RWPE1 (cell line): ENCODE measurements around the gene LIN7C.
"Not testable (repeated sequence)": the region's sequence is repeated elsewhere in the genome, so short reads cannot be mapped to it uniquely, and the experiment has no call there.

Experiments used
- CTCF ChIA-PET: fragments of 350-600 bp; sonication (Branson Sonifier 250); formaldehyde crosslinking; extraction: SDS; loops from one replicate; lab custom pipeline; 2021; lab: Yijun Ruan, JAX
- POLR2A ChIA-PET: fragments of 400-600 bp; formaldehyde crosslinking; extraction: SDS; loops from one replicate; lab custom pipeline; 2020; ENCODE audit warnings: antibody characterized with exemption; ENCODE audit not compliant: low non-redundant PET; lab: Yijun Ruan, JAX
- DNase-seq: peaks from one replicate; pipeline ENCODE4 v3.0.0; 2012; ENCODE audit warnings: low spot score
- H3K27ac ChIP-seq: fragments of 450-650 bp; 2 replicates; pipeline ENCODE4 v1.5.1; 2017
- TF ChIP-seq, protein P1 (sequence below): fragments of 450-650 bp; conservative IDR thresholded peaks from 2 replicates; pipeline ENCODE4 v1.5.1; 2017; ENCODE audit warnings: low read depth, mild to moderate bottlenecking

The LIN7C gene

DNA sequence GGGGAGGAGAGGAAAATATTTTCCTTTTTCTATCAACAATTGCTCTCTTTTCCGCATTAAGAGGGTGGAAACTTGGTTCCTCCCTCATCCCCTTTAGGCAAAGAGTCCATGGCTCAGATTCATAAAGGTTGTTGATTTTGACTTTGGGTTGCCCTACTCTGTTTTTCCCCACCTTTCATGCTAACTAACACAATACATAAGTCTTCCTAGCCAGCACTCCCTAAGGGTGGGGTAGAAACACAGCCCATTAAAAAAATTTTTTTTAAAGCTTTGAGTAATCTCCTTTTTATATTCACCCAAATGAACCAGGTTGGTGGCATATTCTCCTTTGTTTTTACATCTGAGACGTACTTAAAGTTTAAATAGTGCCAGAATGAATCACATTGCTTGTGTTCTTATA, 20.0 kb upstream of the LIN7C start:
- POLR2A ChIA-PET = no interaction called here
- no peak for DNase-seq
- CTCF ChIA-PET = no interaction called here
- no peak overlapping the region for H3K27ac ChIP-seq
- TF ChIP-seq, protein P1, sequence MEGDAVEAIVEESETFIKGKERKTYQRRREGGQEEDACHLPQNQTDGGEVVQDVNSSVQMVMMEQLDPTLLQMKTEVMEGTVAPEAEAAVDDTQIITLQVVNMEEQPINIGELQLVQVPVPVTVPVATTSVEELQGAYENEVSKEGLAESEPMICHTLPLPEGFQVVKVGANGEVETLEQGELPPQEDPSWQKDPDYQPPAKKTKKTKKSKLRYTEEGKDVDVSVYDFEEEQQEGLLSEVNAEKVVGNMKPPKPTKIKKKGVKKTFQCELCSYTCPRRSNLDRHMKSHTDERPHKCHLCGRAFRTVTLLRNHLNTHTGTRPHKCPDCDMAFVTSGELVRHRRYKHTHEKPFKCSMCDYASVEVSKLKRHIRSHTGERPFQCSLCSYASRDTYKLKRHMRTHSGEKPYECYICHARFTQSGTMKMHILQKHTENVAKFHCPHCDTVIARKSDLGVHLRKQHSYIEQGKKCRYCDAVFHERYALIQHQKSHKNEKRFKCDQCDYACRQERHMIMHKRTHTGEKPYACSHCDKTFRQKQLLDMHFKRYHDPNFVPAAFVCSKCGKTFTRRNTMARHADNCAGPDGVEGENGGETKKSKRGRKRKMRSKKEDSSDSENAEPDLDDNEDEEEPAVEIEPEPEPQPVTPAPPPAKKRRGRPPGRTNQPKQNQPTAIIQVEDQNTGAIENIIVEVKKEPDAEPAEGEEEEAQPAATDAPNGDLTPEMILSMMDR = no peak

DNA sequence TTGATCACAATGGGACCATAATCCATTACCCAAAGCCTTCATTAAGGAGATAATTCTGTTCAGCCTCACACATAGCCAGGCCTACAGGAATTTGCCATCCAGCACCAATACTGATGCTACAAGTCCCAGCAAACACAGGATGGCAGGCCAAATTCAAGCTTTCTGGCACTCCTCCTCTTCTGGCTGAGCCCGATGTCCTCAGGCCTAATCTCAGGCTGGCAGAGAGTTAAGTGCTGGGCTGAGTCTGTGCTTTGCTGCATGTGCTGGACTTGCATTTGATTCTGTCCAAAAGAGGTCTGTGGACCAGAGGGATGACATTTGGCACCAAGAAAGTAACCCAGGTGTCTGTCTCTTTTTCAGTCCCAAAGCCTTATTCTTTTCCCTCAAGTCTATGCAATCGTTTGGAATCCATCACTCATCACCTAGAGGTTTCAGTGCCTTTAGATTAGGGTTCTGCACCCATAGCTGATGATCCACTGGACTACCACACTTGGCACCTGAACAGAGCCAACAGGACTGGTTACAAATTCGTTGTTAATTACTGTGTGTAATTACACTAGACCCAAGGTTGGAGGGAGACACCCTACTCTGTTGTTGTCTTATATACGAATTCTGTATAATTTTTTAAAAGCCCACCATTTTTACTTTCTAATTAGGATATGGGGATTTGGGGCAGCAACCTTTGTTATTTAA, 19.4 kb upstream of the LIN7C start:
- H3K27ac ChIP-seq = no peak overlapping the region
- TF ChIP-seq, protein P1 = no peak
- POLR2A ChIA-PET = no interaction called here
- no peak for DNase-seq
- CTCF ChIA-PET = interaction anchor here (0.6 kb wide), 1 partner anchor 1010 kb away, joined by 3 read pairs; no protein-coding TSS in a partner anchor

DNA sequence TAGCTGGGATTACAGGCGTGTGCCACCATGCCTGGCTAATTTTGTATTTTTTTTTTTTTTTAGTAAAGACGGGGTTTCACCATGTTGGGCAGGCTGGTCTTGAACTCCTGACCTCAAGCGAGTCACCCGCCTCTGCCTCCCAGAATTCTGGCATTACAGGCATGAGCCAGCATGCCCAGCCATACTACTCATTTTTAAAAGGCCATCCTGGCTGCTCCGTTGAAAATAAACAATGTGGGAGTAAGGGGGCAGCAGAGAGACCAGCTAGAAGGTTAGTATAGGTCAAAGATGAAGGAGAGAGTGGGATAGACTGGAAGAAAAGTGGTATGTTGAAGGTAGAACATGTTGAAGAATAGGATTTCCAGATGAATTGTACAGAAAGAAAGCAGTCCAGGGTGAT, 17.6 kb upstream of the LIN7C start:
- POLR2A ChIA-PET = no interaction called here
- CTCF ChIA-PET = interaction anchor here (0.7 kb wide), 1 partner anchor 636 kb away, joined by 4 read pairs; no protein-coding TSS in a partner anchor
- peak; percentile 13 for DNase-seq
- TF ChIP-seq, protein P1 = no peak
- H3K27ac ChIP-seq = no peak overlapping the region

DNA sequence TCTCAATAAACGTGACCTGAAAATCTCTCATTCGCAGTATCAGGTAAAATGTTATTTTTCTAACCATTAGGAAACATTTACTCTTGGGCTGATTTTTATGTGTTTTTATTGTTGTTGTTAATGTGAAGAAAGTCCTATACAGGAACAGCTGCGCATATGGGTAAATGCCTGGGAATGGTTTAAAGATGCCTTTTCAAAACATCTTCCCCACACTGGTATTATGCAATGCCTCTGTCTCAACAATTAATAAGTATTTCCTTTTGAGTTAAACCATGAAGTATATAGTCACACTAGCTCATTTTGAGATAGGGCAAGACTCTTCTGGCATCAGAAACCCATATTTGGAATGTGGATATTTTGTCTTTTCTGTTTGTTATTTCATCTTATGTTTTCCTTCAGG, 13.7 kb upstream of the LIN7C start:
- CTCF ChIA-PET = no interaction called here
- POLR2A ChIA-PET = no interaction called here
- H3K27ac ChIP-seq = no peak overlapping the region
- TF ChIP-seq, protein P1 = no peak
- DNase-seq = no peak

DNA sequence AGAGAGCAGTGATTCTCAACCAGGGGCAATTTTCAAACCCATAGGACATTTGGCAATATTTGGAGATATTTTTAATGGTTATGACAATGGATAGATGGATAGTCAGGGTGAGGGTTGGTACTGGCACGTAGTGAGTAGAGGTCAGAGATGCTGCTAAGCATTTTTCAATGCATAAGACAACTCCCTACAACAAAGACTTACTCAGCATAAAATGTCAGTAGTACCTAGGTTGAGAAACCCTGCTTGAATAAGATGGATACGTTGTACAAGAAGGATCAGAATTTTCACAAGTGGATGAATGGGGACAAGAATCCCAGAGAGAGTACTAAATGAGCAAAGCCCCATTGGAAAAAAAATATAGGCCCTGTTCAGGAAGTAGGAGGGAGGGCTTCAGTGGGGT, 11.9 kb upstream of the LIN7C start:
- TF ChIP-seq, protein P1 = no peak
- ChIA-PET CTCF (no interaction called here), POLR2A (no interaction called here)
- H3K27ac ChIP-seq = no peak overlapping the region
- no peak for DNase-seq

DNA sequence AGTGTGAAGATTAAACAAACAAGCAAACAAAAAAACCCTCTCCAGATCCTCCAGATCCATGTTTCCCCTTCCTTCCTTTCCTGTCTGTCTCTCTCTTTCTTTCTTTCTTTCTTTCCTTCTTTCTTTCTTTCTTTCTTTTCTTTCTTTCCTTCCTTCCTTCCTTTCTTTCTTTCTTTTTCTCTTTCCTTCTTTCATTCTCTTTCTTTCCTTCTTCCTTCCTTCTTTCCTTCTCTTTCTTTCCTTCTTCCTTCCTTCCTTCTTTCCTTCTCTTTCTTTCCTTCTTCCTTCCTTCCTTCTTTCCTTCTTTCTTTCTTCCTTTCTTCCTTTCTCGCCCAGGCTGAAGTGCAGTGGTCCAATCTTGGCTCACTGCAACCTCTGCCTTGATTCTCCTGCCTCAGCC, 10.9 kb upstream of the LIN7C start:
- POLR2A ChIA-PET = interaction anchor here (0.6 kb wide), 1 partner anchor 9 kb away, joined by 3 read pairs; no protein-coding TSS in a partner anchor
- DNase-seq, CTCF ChIA-PET, H3K27ac ChIP-seq: not testable (repeated sequence)

DNA sequence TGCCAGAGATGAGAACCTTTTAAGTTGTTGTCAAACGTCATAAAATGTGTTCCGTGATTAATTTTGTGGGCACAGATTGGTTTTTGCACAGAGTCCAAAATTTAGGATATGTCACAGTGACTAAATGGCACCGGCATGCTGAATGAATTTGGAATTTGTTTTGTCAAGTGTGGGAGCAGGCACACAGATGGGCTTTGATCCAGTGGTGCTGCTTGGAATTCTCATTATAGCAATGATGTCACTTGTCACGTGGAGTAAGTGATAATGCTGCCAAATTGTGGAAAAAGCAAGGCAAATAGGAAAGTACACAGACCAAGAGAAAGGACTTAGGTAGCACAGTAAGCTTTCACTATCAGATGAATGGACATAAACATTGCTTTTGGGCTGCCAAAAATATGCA, 8.0 kb upstream of the LIN7C start:
- no peak for DNase-seq
- TF ChIP-seq, protein P1 = no peak
- ChIA-PET POLR2A (no interaction called here), CTCF (interaction anchor here (0.7 kb wide), 2 partner anchors 112 to 336 kb away, joined by 3 read pairs; no protein-coding TSS in a partner anchor)
- H3K27ac ChIP-seq = no peak overlapping the region
